ENCODE results near the gene CD58.

The CD58 gene

DNA sequence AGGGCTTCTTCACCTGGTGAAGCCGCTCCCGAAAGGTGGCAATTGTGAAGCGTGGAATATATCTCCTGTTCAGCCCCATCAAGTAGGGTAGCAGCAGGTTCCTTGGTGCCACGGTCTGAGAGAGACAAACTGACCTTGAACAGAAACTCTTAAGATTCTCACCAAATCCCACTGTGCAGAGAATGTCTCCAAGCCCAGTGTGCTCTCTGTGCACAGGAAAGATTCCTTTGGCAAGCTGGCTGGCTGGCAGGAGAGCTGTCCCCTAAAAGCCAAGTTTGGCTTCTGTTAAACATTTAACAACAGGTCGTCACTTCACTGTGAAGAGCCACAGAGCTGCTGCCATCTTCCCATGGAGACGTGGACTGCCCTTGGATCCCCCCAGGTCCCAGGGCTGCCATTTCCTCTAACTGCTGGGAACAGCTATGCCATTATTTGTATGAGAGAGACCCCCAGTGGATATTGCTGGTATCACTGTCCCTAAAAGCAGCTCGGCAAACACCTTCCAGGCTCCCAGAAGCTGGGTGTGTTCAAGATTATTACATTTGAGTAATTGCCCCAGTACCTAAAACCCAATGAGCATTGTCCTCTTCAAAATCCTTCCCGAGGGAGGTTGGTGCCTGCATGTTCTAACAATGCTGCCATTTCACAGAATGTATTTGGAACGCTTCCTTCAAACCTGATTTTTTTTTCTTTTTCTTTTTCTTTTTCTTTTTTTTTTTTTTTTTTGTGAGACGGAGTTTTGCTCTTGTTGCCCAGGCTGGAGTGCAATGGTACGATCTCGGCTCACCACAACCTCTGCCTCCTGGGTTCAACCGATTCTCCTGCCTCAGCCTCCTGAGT is 71.8 kb downstream of the CD58 start:
- Histone ChIP-seq H3K4me3 (no peak overlapping the region), H3K27ac (peak overlapping the region in 5 of 21 experiments; percentile 21 to 77 (median 53))

GRCh38 chr1:116497656-116498055 is 73.2 kb downstream of the CD58 start:
- Histone ChIP-seq H3K4me3 (no peak overlapping the region), H3K27ac (peak overlapping the region in 15 of 21 experiments; percentile 21 to 78 (median 51))

DNA sequence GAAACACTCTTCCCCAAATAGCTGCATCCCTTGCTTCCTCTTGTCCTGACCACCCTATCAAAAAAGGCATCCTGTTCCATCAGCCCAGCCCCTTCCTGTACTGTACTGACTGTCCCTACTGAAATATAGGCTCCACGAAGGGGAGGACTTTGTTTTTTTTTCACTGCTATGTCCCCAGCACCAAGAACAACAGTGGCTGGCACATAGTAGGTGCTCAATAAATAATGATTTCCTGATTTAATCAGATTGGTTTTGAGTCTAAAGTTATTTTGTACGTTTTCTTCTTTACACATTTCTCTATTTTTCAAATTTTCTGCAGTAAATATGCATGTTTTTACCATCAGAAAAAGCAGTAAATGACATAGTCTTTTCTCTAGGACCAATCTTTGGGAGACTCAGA is 73.9 kb downstream of the CD58 start:
- Histone ChIP-seq H3K4me3 (no peak overlapping the region), H3K27ac (peak overlapping the region in 13 of 21 experiments; percentile 30 to 78 (median 53))

GRCh38 chr1:116496380-116496779 is 74.4 kb downstream of the CD58 start:
- Histone ChIP-seq H3K4me3 (no peak overlapping the region), H3K27ac (peak overlapping the region in 16 of 21 experiments; percentile 9 to 73 (median 41))

- H3K4me3 ChIP-seq = no peak overlapping the region
- peak overlapping the region in 12 of 21 experiments; percentile 9 to 73 (median 52) for H3K27ac ChIP-seq
Observed at GRCh38 chr1:116495535-116495934, 75.3 kb downstream of the CD58 start.

DNA sequence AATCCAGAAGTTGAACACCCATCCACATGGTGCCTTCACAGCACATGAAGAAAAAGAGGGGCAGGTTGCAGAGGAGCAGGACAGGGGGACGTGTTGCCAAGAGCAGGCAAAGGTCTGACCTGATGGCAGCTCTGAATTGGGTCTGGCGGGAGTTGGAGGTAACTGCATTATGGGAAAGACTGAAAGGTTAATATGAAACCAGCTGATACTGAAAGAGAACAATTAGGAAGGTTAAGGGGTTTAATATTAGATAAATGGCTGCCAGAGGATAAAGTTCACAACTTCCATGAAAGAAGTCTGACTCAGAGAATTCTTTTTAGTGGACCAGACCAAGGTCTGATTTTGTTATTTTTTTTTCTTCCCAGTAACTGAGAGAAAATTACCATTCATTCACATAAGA is 76.1 kb downstream of the CD58 start:
- no peak overlapping the region for H3K4me3 ChIP-seq
- H3K27ac ChIP-seq = peak overlapping the region in 4 of 21 experiments; percentile 50 to 73 (median 60)

DNA sequence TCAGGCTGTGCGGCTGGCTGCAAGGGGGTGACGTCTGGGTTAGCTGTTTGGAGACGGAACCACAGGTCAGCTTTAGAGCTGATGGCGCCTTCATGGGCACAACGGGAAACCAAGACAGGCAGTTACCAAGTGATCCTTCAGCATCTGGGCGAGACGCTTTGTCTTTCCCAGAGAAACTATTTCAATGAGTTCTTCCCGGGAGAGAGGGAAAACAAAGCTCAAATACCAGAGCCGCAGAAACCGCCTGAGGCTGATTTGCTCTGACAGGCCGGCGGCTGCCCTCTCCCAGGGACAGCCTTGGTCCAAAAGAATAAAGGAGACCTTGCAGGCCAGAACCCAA is 76.5 kb downstream of the CD58 start:
- peak overlapping the region in 1 of 21 experiments; percentile 73 for H3K27ac ChIP-seq
- no peak overlapping the region for H3K4me3 ChIP-seq

GRCh38 chr1:116493484-116494352 is 77.1 kb downstream of the CD58 start:
- H3K27ac ChIP-seq = no peak overlapping the region

GRCh38 chr1:116493036-116493435 is 77.8 kb downstream of the CD58 start:
- no peak overlapping the region for H3K4me3 ChIP-seq
- H3K27ac ChIP-seq = peak overlapping the region in 1 of 21 experiments; percentile 16

More at GRCh38 chr1:116493484-116494352, 77.1 kb downstream of the CD58 start:
- no peak overlapping the region for H3K4me3 ChIP-seq

DNA sequence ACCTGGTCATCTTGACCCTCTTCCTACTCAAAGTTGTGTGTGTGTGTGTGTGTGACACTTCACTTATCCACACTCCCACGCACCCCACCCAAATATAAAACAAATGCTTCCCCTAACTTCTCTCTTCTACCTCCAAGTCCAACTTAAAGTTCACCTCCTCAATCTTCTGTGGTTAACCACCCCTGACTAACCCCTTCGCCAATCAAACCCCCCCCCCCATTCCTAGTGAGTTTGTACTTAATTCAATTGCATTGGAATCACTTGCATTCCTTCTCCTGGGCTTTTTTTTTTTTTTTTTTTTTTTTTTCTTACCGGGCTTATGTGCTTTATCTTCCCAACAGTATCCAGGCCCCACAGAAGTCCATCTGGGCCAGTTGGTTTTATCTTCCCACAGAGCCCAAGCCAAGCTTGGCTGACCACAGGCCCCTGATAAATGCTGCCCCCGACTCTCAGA is 78.4 kb downstream of the CD58 start:
- Histone ChIP-seq H3K4me3 (no peak overlapping the region), H3K27ac (no peak overlapping the region)

GRCh38 chr1:116491700-116492357 is 79.0 kb downstream of the CD58 start:
- H3K27ac ChIP-seq = no peak overlapping the region
- no peak overlapping the region for H3K4me3 ChIP-seq

GRCh38 chr1:116490588-116490987 is 80.2 kb downstream of the CD58 start:
- H3K4me3 ChIP-seq = no peak overlapping the region
- peak overlapping the region in 2 of 21 experiments; percentile 11 to 60 for H3K27ac ChIP-seq

GRCh38 chr1:116489231-116489697 is 81.6 kb downstream of the CD58 start:
- Histone ChIP-seq H3K4me3 (no peak overlapping the region), H3K27ac (peak overlapping the region in 3 of 21 experiments; percentile 3 to 60 (median 30))

DNA sequence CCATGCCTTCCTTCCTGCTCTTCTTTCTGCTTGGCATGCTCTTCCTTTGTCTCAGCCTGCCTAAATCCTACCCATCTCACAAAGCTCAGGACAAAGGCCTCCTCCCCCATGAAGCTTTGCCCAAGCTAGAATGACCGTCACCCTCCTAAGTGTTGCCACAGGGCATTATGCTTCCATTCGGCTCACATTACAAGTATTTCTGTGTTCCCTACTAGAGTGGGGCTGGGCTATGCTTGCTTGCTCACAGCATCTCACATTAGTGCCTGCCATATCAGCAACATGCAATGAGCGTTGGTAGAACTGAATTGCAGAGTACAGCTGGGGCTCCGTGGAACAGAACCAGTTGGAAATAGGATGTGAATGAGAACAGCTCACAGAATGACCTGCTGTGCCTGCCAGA is 82.8 kb downstream of the CD58 start:
- Histone ChIP-seq H3K27ac (peak overlapping the region in 1 of 21 experiments; percentile 44), H3K4me3 (no peak overlapping the region)

DNA sequence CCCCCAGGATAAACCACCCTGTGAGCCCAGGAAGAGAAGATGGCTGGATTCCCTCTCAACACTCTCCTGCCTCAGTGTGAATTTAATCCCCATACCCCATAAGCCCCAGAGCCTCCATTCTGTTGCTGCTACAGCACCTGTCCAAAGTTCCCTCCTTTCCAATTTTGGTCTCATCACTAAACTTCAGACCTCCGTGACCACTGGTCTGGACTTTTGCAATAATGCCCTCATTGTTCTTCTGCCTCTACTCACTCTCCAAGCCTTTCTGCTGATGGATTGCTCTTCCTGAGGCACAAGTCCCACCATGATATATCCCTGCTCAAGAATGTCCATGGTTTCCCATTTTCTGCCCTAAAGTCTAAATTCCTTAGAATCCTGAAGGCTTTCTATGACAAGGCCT is 83.2 kb downstream of the CD58 start:
- no peak overlapping the region for H3K4me3 ChIP-seq
- peak overlapping the region in 1 of 21 experiments; percentile 44 for H3K27ac ChIP-seq

DNA sequence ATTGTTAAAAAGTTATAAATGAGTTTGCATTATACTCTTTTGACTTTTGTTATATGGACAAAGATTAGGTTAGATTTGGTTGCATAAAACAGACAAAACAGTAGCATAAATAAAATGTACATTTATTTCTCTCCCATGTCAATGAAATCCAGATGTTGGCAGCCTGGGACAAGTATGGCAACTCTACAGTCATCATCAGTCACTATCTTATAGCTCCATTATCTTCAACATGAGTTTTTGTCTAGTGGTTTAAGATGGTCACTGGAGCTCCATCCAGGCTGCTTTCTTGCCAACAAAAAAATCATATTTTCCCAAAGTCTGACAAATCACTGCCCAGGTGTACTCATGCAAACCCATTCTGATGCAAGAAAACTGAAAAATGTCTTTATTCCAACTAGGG is 83.8 kb downstream of the CD58 start:
- H3K4me3 ChIP-seq = no peak overlapping the region
- peak overlapping the region in 1 of 21 experiments; percentile 44 for H3K27ac ChIP-seq

GRCh38 chr1:116486424-116486823 is 84.4 kb downstream of the CD58 start:
- Histone ChIP-seq H3K4me3 (no peak overlapping the region), H3K27ac (no peak overlapping the region)

DNA sequence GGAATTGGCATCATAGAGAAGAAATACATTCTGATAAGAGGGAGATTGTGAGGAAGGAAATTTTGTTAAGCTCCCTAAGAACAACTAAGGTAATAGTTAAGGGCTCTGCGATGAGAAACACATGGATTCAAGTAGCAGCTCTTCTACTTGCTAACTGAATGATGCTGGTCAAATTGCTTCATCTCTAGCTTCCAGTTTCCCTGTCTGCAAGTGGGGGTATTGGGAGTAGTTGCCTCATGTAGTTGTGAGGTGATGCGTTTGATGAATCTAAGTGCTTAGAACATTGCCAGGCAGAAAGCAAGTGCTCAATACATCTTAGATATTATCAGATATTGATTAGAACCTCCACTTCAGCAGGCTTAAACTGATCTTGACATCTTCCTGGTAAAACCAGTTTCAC is 84.8 kb downstream of the CD58 start:
- Histone ChIP-seq H3K4me3 (no peak overlapping the region), H3K27ac (no peak overlapping the region)

DNA sequence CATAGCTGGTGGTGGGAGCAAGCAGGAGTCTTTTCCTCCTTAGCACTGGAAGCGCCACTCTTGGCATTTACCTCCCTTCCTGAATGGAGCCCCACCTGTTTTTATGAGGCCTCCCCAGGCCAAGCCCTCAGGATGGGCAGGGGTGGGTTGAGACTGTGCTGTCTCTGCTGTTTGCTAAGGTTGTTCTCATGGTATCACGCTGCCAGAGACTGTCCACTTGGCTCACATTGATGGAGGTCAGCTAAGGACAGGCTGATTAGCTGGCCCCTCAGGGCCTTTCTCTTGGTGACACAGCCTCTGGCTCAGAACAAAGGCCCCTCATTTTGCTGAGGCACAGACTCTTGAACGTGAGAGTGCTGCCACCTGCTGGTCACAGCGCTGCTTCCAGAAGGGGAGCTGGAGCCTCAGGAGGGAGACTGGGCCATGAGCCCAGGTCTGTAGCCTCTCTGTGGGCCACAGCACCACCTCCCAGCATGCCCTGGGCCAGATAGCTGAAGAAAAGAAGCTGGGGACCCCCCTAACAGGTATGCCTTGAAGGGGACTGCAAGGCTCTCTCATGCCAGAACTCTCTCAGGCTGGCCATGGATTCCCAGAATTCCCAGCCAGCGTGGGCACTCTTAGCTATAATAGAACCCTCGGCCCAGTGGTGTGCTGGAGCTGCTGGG is 85.6 kb downstream of the CD58 start:
- H3K4me3 ChIP-seq = no peak overlapping the region
- peak overlapping the region in 1 of 21 experiments; percentile 15 for H3K27ac ChIP-seq
